ENCODE measurements around the gene NFYA.

NFYA gene

GRCh38 chr6:41047306-41047705 lies 25.5 kb upstream of the NFYA start:
- no peak for DNase-seq

GRCh38 chr6:41047745-41048732 lies 24.7 kb upstream of the NFYA start:
- peak; percentile 57 for DNase-seq

- no peak for DNase-seq
These were observed 23.3 kb upstream of the NFYA start for GRCh38 chr6:41049521-41049920.

GRCh38 chr6:41049955-41050354 lies 22.8 kb upstream of the NFYA start:
- no peak for DNase-seq

- no peak for DNase-seq
These were observed 22.2 kb upstream of the NFYA start for GRCh38 chr6:41050536-41050935.

- no peak for DNase-seq
These were observed 20.9 kb upstream of the NFYA start for GRCh38 chr6:41051873-41052272.

GRCh38 chr6:41053041-41053440 lies 19.7 kb upstream of the NFYA start, which contains the start of gene APOBEC2:
APOBEC2 (plus strand) TSS chr6:41053202; CDS start chr6:41053348, 146 bp downstream.
- DNase-seq, result peak; percentile 56

GRCh38 chr6:41054511-41054910 lies 18.3 kb upstream of the NFYA start:
- no peak for DNase-seq

GRCh38 chr6:41055149-41055548 lies 17.6 kb upstream of the NFYA start:
- DNase-seq, result no peak

- no peak for DNase-seq
These were observed 15.8 kb upstream of the NFYA start for GRCh38 chr6:41056768-41057490.

GRCh38 chr6:41058783-41059181 lies 14.0 kb upstream of the NFYA start:
- DNase-seq, result no peak

GRCh38 chr6:41059556-41059955 lies 13.2 kb upstream of the NFYA start:
- no peak for DNase-seq

GRCh38 chr6:41061196-41061726 lies 11.5 kb upstream of the NFYA start:
- DNase-seq, result no peak

GRCh38 chr6:41062056-41062455 lies 10.7 kb upstream of the NFYA start:
- no peak for DNase-seq

- DNase-seq, result no peak
These were observed 8.9 kb upstream of the NFYA start for GRCh38 chr6:41063884-41064285.

- DNase-seq, result no peak
These were observed 7.9 kb upstream of the NFYA start for GRCh38 chr6:41064841-41065240.

- DNase-seq, result no peak
These were observed 7.2 kb upstream of the NFYA start for GRCh38 chr6:41065550-41066026.

- DNase-seq, result peak; percentile 67
These were observed 5.9 kb upstream of the NFYA start for GRCh38 chr6:41066867-41067304.

- no peak for DNase-seq
These were observed 1.3 kb upstream of the NFYA start for GRCh38 chr6:41071501-41071922.

GRCh38 chr6:41071923-41072835 lies 595 bp upstream of the NFYA start, which contains the start of gene OARD1:
OARD1 (minus strand) TSS chr6:41072356; CDS start chr6:41071634, 722 bp downstream.
- peak; percentile 100 for DNase-seq

GRCh38 chr6:41073203-41073967 lies 611 bp downstream of the NFYA start:
- peak; percentile 91 for DNase-seq
